ENCODE results near the gene TMEM41B.

Gene TMEM41B

DNA sequence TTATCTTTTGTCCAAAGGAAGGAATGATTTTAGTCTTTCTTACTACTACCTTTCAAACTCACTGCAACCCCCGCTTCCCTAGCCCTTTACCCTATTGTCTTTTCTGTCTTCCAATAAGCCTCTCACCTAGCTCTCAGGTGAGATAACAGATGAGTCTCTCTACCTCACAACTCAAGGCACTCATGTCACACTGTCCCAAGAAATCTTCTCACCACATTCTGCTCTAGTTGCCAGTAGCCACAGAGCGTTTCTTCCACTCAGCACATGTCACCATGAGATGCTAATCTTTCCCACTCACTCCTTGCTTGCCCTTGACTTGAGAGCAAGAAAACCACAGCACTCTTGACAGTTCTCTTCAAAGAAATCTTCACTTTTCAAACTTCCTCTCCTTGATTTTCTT, 32.7 kb upstream of the TMEM41B start:
- no peak for ATAC-seq
- no peak for TF ChIP-seq ESRRG (CRISPR knock-in tag; IDR thresholded peaks at IDR 0.05)
- TF ChIP-seq RARB (CRISPR knock-in tag; IDR thresholded peaks at IDR 0.05): no peak
- TF ChIP-seq ARNTL (CRISPR knock-in tag; IDR thresholded peaks at IDR 0.05; ENCODE audit: borderline replicate concordance, low read depth): no peak
- no peak for TF ChIP-seq CSDC2 (CRISPR knock-in tag; IDR thresholded peaks at IDR 0.05)
- TF ChIP-seq PPARA (CRISPR knock-in tag; IDR thresholded peaks at IDR 0.05; ENCODE audit: borderline replicate concordance): no peak
- TF ChIP-seq ZNF565 (CRISPR knock-in tag; conservative IDR thresholded peaks at IDR 0.05; ENCODE audit: low read depth): no peak
- TF ChIP-seq SNAI2 (CRISPR knock-in tag; IDR thresholded peaks at IDR 0.05): no peak
- TF ChIP-seq GLIS3 (CRISPR knock-in tag; IDR thresholded peaks at IDR 0.05): no peak
- TF ChIP-seq OSR1 (CRISPR knock-in tag; IDR thresholded peaks at IDR 0.05): no peak
- TF ChIP-seq BACH2 (CRISPR knock-in tag; IDR thresholded peaks at IDR 0.05; ENCODE audit: borderline replicate concordance): no peak
- TF ChIP-seq ZNF8 (CRISPR knock-in tag; IDR thresholded peaks at IDR 0.05): no peak
- TF ChIP-seq, protein P1, sequence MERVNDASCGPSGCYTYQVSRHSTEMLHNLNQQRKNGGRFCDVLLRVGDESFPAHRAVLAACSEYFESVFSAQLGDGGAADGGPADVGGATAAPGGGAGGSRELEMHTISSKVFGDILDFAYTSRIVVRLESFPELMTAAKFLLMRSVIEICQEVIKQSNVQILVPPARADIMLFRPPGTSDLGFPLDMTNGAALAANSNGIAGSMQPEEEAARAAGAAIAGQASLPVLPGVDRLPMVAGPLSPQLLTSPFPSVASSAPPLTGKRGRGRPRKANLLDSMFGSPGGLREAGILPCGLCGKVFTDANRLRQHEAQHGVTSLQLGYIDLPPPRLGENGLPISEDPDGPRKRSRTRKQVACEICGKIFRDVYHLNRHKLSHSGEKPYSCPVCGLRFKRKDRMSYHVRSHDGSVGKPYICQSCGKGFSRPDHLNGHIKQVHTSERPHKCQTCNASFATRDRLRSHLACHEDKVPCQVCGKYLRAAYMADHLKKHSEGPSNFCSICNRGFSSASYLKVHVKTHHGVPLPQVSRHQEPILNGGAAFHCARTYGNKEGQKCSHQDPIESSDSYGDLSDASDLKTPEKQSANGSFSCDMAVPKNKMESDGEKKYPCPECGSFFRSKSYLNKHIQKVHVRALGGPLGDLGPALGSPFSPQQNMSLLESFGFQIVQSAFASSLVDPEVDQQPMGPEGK (CRISPR knock-in tag; IDR thresholded peaks at IDR 0.05; ENCODE audit: borderline replicate concordance): no peak
- TF ChIP-seq TOX (CRISPR knock-in tag; IDR thresholded peaks at IDR 0.05; ENCODE audit: borderline replicate concordance): no peak
- TF ChIP-seq ZFP3 (CRISPR knock-in tag; IDR thresholded peaks at IDR 0.05): no peak
- TF ChIP-seq, protein P2, sequence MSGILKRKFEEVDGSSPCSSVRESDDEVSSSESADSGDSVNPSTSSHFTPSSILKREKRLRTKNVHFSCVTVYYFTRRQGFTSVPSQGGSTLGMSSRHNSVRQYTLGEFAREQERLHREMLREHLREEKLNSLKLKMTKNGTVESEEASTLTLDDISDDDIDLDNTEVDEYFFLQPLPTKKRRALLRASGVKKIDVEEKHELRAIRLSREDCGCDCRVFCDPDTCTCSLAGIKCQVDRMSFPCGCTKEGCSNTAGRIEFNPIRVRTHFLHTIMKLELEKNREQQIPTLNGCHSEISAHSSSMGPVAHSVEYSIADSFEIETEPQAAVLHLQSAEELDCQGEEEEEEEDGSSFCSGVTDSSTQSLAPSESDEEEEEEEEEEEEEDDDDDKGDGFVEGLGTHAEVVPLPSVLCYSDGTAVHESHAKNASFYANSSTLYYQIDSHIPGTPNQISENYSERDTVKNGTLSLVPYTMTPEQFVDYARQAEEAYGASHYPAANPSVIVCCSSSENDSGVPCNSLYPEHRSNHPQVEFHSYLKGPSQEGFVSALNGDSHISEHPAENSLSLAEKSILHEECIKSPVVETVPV (CRISPR knock-in tag; IDR thresholded peaks at IDR 0.05): no peak
- TF ChIP-seq ZNF70 (CRISPR knock-in tag; IDR thresholded peaks at IDR 0.05): no peak
- TF ChIP-seq ZFP30 (CRISPR knock-in tag; IDR thresholded peaks at IDR 0.05): no peak

DNA sequence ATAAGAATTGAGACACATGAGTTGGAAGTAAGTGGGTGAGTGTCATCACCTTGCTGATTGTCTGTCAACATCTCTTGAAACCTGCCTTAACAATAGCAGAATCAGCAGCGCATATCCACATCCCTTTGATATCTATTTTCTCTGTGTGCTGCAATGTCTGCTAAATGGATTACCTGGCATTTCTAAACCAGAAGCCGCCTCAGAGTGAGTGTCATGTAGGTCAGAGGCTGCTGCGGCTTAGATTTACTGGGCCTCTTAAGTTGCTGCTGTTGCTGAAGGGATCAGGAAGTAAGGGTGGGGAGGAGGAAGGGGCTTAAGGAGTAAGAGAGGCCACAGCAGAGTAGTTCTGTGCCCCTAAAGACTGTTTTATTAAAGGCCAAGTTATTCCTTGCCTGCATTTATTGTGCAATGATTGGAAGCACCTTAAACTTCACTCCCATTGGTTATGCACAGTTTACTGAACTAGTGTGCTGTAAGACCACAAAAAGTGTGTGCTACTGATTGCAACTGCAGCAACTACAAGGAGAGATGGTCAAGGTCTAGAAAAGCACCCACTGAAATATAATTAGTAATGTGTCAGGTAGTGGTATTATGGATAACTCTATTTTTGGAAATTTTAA, 29.8 kb upstream of the TMEM41B start:
- no peak for ATAC-seq

DNA sequence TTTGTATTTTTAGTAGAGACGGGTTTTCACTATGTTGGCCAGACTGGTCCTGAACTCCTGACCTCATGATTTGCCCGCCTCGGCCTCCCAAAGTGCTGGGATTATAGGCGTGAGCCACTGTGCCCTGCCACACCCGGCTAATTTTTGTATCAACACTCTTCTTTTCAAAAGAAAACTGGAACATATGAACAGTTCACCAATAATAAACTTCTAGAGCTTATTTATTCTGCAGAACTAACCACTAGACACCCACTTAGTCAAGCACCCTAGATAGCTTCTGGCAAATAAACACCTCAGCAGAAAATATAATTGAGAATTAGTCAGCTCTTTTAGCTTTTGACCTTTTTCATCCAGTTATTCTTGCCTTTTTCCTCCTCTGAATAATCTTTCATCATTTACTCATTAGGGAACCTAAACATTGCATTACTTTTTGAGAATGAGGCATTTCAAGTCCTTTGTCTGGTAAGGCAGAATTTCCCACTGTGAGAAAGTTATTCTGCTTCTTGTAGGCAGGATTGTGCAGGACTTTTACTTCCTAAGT, 27.3 kb upstream of the TMEM41B start:
- TF ChIP-seq OSR1 (CRISPR knock-in tag; IDR thresholded peaks at IDR 0.05): no peak
- no peak for TF ChIP-seq CSDC2 (CRISPR knock-in tag; IDR thresholded peaks at IDR 0.05)
- no peak for TF ChIP-seq TCF4 (CRISPR knock-in tag; IDR thresholded peaks at IDR 0.05; ENCODE audit: borderline replicate concordance)
- no peak for TF ChIP-seq BACH2 (CRISPR knock-in tag; IDR thresholded peaks at IDR 0.05; ENCODE audit: borderline replicate concordance)
- TF ChIP-seq TOX (CRISPR knock-in tag; IDR thresholded peaks at IDR 0.05; ENCODE audit: borderline replicate concordance): no peak
- TF ChIP-seq ZNF8 (CRISPR knock-in tag; IDR thresholded peaks at IDR 0.05): no peak
- no peak for TF ChIP-seq RARB (CRISPR knock-in tag; IDR thresholded peaks at IDR 0.05)
- TF ChIP-seq, protein P3, sequence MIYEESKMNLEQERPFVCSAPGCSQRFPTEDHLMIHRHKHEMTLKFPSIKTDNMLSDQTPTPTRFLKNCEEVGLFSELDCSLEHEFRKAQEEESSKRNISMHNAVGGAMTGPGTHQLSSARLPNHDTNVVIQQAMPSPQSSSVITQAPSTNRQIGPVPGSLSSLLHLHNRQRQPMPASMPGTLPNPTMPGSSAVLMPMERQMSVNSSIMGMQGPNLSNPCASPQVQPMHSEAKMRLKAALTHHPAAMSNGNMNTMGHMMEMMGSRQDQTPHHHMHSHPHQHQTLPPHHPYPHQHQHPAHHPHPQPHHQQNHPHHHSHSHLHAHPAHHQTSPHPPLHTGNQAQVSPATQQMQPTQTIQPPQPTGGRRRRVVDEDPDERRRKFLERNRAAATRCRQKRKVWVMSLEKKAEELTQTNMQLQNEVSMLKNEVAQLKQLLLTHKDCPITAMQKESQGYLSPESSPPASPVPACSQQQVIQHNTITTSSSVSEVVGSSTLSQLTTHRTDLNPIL (CRISPR knock-in tag; IDR thresholded peaks at IDR 0.05; ENCODE audit: low read depth): no peak
- TF ChIP-seq, protein P2 (CRISPR knock-in tag; IDR thresholded peaks at IDR 0.05): no peak
- TF ChIP-seq PPARA (CRISPR knock-in tag; IDR thresholded peaks at IDR 0.05; ENCODE audit: borderline replicate concordance): no peak
- no peak for TF ChIP-seq GLIS3 (CRISPR knock-in tag; IDR thresholded peaks at IDR 0.05)
- ATAC-seq: no peak

More for the DNA sequence above, 29.8 kb upstream of the TMEM41B start:
- TF ChIP-seq OSR1 (CRISPR knock-in tag; IDR thresholded peaks at IDR 0.05) (no peak), ARNTL (CRISPR knock-in tag; IDR thresholded peaks at IDR 0.05; ENCODE audit: borderline replicate concordance, low read depth) (no peak), TCF4 (CRISPR knock-in tag; IDR thresholded peaks at IDR 0.05; ENCODE audit: borderline replicate concordance) (no peak), ZNF70 (CRISPR knock-in tag; IDR thresholded peaks at IDR 0.05) (no peak), ZFP3 (CRISPR knock-in tag; IDR thresholded peaks at IDR 0.05) (no peak)
- TF ChIP-seq, protein P1 (CRISPR knock-in tag; IDR thresholded peaks at IDR 0.05; ENCODE audit: borderline replicate concordance): no peak

Measured in SK-N-SH treated with all-trans-retinoic acid at 6 μM for 48 hours (cell line).